ENCODE data around the gene ZNF746. TPM values are rescaled to one million over a fixed set of nuclear protein-coding genes. Genes with fewer than 3 reads are reported as not detected.

ZNF746 gene
- total RNA-seq, 1 donor from 2014 or later = 24.7 TPM

- H3K4me2 ChIP-seq (ENCODE audit: low read length) = no peak overlapping the region
- TF ChIP-seq EZH2 (IDR thresholded peaks at IDR 0.05; ENCODE audit: insufficient read depth, low read length) = no peak
- no peak for TF ChIP-seq CTCF (IDR thresholded peaks at IDR 0.05; ENCODE audit: insufficient read depth, low read depth, low read length)
Observed at GRCh38 chr7:149431486-149432120, 66.0 kb downstream of the ZNF746 start.

GRCh38 chr7:149430192-149430591, 67.4 kb downstream of the ZNF746 start:
- Histone ChIP-seq H3K9me3 (ENCODE audit: insufficient read depth, low read depth, low read length) (no peaks in the 10 kb centered on the region), H3K36me3 (ENCODE audit: insufficient read depth, low read length) (peaks cover 9% of the 10 kb centered on the region), H3K79me2 (ENCODE audit: insufficient read depth, low read length) (no peaks in the 10 kb centered on the region), H2AFZ (ENCODE audit: low read depth, low read length) (no peak overlapping the region), H4K20me1 (ENCODE audit: insufficient read depth, low read length) (peaks cover 6% of the 10 kb centered on the region), H3K4me2 (ENCODE audit: low read length) (no peak overlapping the region), H3K27ac (ENCODE audit: low read depth, low read length) (no peak overlapping the region), H3K9ac (ENCODE audit: low read length) (no peak overlapping the region), H3K27me3 (ENCODE audit: insufficient read depth, low read length) (no peaks in the 10 kb centered on the region), H3K4me3 (ENCODE audit: insufficient read depth, low read depth, low read length) (no peak overlapping the region), H3K4me1 (ENCODE audit: insufficient read depth, low read length) (no peaks in the 10 kb centered on the region)
- Mint-ChIP-seq H3K4me1 (ENCODE audit: low read depth, unreplicated experiment) (no peaks in the 10 kb centered on the region), H3K9me3 (ENCODE audit: unreplicated experiment) (no peaks in the 10 kb centered on the region), H3K36me3 (ENCODE audit: low read depth, unreplicated experiment) (peaks cover 29% of the 10 kb centered on the region), H3K27ac (ENCODE audit: unreplicated experiment) (no peak overlapping the region), H3K4me3 (ENCODE audit: unreplicated experiment) (no peak overlapping the region), H3K27me3 (ENCODE audit: low read depth, unreplicated experiment) (no peaks in the 10 kb centered on the region)
- TF ChIP-seq CTCF (IDR thresholded peaks at IDR 0.05; ENCODE audit: insufficient read depth, low read depth, low read length) (no peak), EZH2 (IDR thresholded peaks at IDR 0.05; ENCODE audit: insufficient read depth, low read length) (no peak)
- FAIRE-seq (no peak), DNase-seq (ENCODE audit: low read depth) (no peak)

More at GRCh38 chr7:149431486-149432120, 66.0 kb downstream of the ZNF746 start:
- Histone ChIP-seq H3K9me3 (ENCODE audit: insufficient read depth, low read depth, low read length) (no peaks in the 10 kb centered on the region), H4K20me1 (ENCODE audit: insufficient read depth, low read length) (peaks cover 6% of the 10 kb centered on the region), H2AFZ (ENCODE audit: low read depth, low read length) (no peak overlapping the region), H3K36me3 (ENCODE audit: insufficient read depth, low read length) (peaks cover 13% of the 10 kb centered on the region), H3K9ac (ENCODE audit: low read length) (no peak overlapping the region), H3K4me1 (ENCODE audit: insufficient read depth, low read length) (no peaks in the 10 kb centered on the region), H3K27me3 (ENCODE audit: insufficient read depth, low read length) (no peaks in the 10 kb centered on the region), H3K4me3 (ENCODE audit: insufficient read depth, low read depth, low read length) (no peak overlapping the region), H3K27ac (ENCODE audit: low read depth, low read length) (no peak overlapping the region), H3K79me2 (ENCODE audit: insufficient read depth, low read length) (no peaks in the 10 kb centered on the region)
- H3K4me3 Mint-ChIP-seq (ENCODE audit: unreplicated experiment) = no peak overlapping the region
- no peaks in the 10 kb centered on the region for H3K4me1 Mint-ChIP-seq (ENCODE audit: low read depth, unreplicated experiment)
- H3K27ac Mint-ChIP-seq (ENCODE audit: unreplicated experiment) = no peak overlapping the region
- no peaks in the 10 kb centered on the region for H3K9me3 Mint-ChIP-seq (ENCODE audit: unreplicated experiment)
- FAIRE-seq (no peak), DNase-seq (ENCODE audit: low read depth) (no peak)
- H3K27me3 Mint-ChIP-seq (ENCODE audit: low read depth, unreplicated experiment) = no peaks in the 10 kb centered on the region
- peaks cover 38% of the 10 kb centered on the region for H3K36me3 Mint-ChIP-seq (ENCODE audit: low read depth, unreplicated experiment)

GRCh38 chr7:149427893-149428292, 69.7 kb downstream of the ZNF746 start:
- peaks cover 17% of the 10 kb centered on the region for H3K36me3 Mint-ChIP-seq (ENCODE audit: low read depth, unreplicated experiment)
- DNase-seq (ENCODE audit: low read depth) = no peak
- Histone ChIP-seq H3K4me2 (ENCODE audit: low read length) (no peak overlapping the region), H3K27ac (ENCODE audit: low read depth, low read length) (no peak overlapping the region), H3K9me3 (ENCODE audit: insufficient read depth, low read depth, low read length) (no peaks in the 10 kb centered on the region), H3K9ac (ENCODE audit: low read length) (no peak overlapping the region), H3K27me3 (ENCODE audit: insufficient read depth, low read length) (no peaks in the 10 kb centered on the region), H4K20me1 (ENCODE audit: insufficient read depth, low read length) (peaks cover 6% of the 10 kb centered on the region), H2AFZ (ENCODE audit: low read depth, low read length) (no peak overlapping the region), H3K36me3 (ENCODE audit: insufficient read depth, low read length) (peaks cover 6% of the 10 kb centered on the region), H3K4me1 (ENCODE audit: insufficient read depth, low read length) (peaks cover 8% of the 10 kb centered on the region), H3K4me3 (ENCODE audit: insufficient read depth, low read depth, low read length) (no peak overlapping the region), H3K79me2 (ENCODE audit: insufficient read depth, low read length) (no peaks in the 10 kb centered on the region)
- H3K27ac Mint-ChIP-seq (ENCODE audit: unreplicated experiment) = no peak overlapping the region
- no peak overlapping the region for H3K4me3 Mint-ChIP-seq (ENCODE audit: unreplicated experiment)
- no peaks in the 10 kb centered on the region for H3K4me1 Mint-ChIP-seq (ENCODE audit: low read depth, unreplicated experiment)
- no peak for TF ChIP-seq EZH2 (IDR thresholded peaks at IDR 0.05; ENCODE audit: insufficient read depth, low read length)
- TF ChIP-seq CTCF (IDR thresholded peaks at IDR 0.05; ENCODE audit: insufficient read depth, low read depth, low read length) = no peak
- H3K27me3 Mint-ChIP-seq (ENCODE audit: low read depth, unreplicated experiment) = peaks cover 5% of the 10 kb centered on the region
- H3K9me3 Mint-ChIP-seq (ENCODE audit: unreplicated experiment) = no peaks in the 10 kb centered on the region
- FAIRE-seq = no peak
